KBM-7 (cell line): ENCODE results near the gene RSU1.

Experiments
- DNase-seq: peaks from one replicate; pipeline ENCODE4 v3.0.0-alpha.2; 2015
- in situ Hi-C: fragments of 300-500 bp; cut with MboI; formaldehyde crosslinking; loops from 2 replicates; pipeline ENCODE4 v1.14.3; 2020; ENCODE audit warnings: low sequenced_read_pairs, low pct_unique_long_range_greater_than_20kb, mixed read lengths

Gene RSU1

GRCh38 chr10:16712883-16713282, 104.3 kb downstream of the RSU1 start:
- DNase-seq, result no peak
- in situ Hi-C loops, result no loop called here

- in situ Hi-C loops, result no loop called here
- DNase-seq, result no peak
Observed at GRCh38 chr10:16700331-16700730, 116.9 kb downstream of the RSU1 start.

DNA sequence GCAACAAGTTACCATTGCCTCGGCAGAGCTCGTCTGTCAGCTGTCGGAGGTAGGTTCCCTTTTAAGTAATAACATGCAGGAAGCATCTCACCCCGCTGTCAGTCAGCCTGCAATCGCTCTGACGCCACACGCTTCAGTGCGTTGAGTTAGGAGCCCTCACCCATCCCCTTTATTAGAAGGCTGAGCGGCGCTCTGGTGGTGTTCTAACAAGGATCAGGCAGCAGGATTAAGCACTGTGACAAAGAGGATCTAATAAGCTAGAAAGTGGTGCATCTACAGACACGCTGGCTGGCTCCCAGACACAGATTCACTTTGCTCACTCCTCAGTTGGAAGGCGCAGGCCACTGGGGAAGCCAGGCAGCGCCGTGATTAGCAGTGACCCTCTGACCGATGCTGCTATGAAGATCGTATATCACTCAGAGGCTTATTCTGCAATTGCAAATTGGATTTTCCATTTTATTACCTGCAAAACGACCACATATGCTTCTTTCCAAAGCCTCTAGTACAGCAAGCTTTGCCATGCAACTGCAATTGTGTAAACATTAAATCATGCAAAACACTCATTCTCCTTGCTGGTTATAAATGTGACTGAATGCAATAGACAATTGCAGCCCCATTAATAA, 117.7 kb downstream of the RSU1 start:
- in situ Hi-C loops, result no loop called here
- no peak for DNase-seq

- DNase-seq, result no peak
- in situ Hi-C loops, result no loop called here
Observed at GRCh38 chr10:16698461-16698860, 118.8 kb downstream of the RSU1 start.

GRCh38 chr10:16690417-16690816, 126.8 kb downstream of the RSU1 start:
- DNase-seq, result no peak
- in situ Hi-C loops, result no loop called here

- in situ Hi-C loops, result no loop called here
- DNase-seq, result no peak
Observed at GRCh38 chr10:16689696-16690095, 127.5 kb downstream of the RSU1 start.

DNA sequence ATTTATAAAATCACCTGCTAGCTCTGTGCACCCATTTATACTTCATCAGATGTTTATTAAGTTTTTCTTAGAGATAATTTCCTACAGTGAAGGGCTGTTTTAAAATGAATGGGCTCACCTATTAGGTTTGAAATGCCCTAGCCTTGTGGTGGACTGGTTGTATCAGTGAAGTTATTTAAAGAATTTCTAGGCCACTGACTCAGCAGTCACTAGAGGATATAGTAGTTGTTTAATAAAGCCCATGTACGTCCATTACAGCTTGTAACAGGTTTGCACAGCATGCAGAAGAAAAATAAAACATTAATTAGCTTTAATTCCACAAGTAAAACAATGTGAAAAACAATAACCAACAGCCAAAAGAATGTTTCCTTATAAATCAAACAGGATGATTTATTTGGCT, 128.0 kb downstream of the RSU1 start:
- in situ Hi-C loops, result no loop called here
- DNase-seq, result no peak

- in situ Hi-C loops, result no loop called here
- DNase-seq, result no peak
Observed at GRCh38 chr10:16686054-16686902, 130.9 kb downstream of the RSU1 start.

DNA sequence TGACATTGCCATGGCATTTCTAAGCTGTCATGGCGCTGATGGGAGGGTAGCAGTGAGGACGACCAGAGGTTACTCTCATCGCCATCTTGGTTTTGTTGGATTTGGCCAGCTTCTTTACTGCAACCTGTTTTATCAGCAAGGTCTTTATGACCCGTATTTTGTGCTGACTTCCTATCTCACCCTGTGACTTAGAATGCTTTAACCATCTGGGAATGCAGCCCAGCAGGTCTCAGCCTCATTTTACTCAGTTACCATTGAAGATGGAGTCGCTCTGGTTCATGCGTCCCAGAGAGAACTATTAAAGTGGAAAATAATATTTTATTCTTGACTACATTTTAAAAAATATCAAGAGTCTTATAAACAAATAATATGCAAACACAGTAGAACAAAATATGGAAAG, 131.7 kb downstream of the RSU1 start:
- no peak for DNase-seq
- in situ Hi-C loops, result no loop called here

GRCh38 chr10:16681521-16681920, 135.7 kb downstream of the RSU1 start:
- no peak for DNase-seq
- in situ Hi-C loops, result no loop called here

DNA sequence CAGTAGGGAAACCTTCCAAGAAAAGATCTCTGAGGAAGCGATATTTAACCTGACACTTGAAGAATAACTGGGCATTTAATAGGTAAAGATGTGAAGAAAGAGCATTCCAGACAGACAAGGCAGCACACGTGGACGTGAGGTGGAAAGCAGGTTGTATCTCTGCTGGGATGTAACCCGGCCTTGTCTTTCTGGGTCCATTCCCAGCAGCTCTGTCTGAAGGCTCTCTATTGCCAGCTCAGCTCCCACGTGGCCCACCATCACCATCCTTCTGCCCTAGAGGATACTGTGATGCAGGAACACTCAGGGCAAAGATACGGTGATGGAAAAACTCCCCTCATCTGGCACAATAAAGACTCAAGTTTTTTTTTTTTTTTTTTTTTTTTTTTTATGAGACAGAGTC, 137.7 kb downstream of the RSU1 start:
- no peak for DNase-seq
- in situ Hi-C loops, result no loop called here

GRCh38 chr10:16675334-16675733, 141.9 kb downstream of the RSU1 start:
- DNase-seq, result no peak
- in situ Hi-C loops, result no loop called here

DNA sequence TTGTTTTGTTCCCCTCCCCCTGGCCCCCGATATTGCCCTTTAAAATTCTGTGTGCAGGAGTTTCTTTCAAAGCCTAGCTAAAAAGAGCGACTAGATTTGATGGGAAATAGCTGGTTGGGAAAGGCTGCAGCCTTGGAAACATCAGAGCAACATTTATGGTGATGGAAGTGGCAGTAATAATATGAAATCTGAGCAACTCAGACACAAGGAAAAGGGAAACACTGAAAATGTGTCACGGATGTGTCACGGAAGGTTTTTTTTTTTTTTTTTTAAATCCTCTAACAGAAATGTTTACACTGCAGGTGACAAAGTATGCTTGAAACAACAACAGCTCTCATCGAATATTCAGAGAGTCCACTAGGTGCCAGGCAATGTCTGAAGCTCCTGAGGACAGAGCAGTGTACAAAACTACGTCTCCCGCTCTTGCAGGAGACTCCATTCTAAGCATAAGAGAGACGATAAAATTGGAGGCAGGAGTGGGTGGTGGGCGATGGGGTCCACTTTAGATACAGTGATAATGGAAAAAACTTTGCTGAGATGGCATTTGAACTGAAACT, 143.0 kb downstream of the RSU1 start:
- DNase-seq, result no peak
- in situ Hi-C loops, result no loop called here

DNA sequence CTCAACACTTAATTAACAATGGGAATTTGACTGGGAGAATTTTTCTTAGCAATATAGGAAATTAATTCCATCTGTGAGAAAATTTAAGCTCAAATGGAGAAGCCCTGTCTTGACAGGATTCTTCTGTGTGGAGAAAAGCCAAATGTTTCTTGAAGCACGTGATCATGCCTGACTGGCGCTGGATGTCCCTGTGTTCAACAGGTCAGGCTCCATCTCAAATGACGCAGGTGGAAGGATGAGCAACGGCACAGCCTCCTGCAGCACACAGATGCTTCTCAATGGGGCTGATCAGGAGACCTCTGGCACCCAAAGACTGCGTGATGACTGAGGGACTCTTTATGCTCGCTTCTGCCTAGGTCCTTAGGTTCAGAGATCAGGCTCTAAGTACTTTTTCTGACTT, 143.8 kb downstream of the RSU1 start:
- in situ Hi-C loops, result no loop called here
- DNase-seq, result no peak

DNA sequence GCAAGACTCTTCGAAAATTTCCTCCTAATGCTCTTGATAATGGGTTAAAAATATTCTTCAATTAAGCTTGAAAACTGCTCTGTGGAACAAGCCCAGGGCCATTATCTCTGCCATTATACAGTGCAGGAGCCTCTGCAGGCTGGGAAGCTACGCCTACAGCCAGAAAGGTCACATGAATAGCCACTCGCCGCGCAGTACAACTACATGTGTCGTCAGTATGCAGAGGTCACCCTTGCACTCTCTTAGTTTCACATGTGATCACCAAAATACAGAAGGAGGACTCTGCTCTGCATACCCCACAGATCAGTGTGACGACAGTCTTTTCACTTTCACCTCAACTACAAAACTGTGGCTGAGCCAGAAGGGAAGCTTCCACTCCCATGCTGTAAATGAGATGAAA, 153.8 kb downstream of the RSU1 start:
- DNase-seq, result no peak
- in situ Hi-C loops, result no loop called here

GRCh38 chr10:16662923-16663322, 154.3 kb downstream of the RSU1 start:
- in situ Hi-C loops, result no loop called here
- no peak for DNase-seq

DNA sequence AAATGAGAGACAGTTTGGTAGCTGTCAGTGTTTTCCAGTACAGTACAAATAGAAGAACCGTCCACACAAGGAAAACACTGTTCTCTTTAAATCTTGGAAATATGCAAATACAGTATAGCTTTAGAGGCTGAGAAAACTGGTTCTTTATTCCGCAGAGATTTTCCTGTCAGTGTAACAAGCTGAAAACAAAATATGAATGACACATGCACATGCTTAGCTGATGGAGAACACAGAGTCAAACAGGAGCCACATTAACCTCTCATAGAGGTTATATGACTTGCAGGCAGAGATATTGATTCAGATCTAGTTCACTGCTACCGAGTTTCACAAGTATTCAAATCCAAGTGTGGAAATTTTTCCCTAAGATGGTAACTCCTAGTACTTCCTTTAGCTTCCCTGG, 160.3 kb downstream of the RSU1 start:
- in situ Hi-C loops, result no loop called here
- DNase-seq, result no peak

- DNase-seq, result no peak
- in situ Hi-C loops, result no loop called here
Observed at GRCh38 chr10:16653224-16653623, 164.0 kb downstream of the RSU1 start.

GRCh38 chr10:16652154-16652553, 165.1 kb downstream of the RSU1 start:
- in situ Hi-C loops, result no loop called here

GRCh38 chr10:16649757-16650156, 167.5 kb downstream of the RSU1 start:
- DNase-seq, result no peak
- in situ Hi-C loops, result no loop called here

More at GRCh38 chr10:16652154-16652553, 165.1 kb downstream of the RSU1 start:
- DNase-seq, result no peak

DNA sequence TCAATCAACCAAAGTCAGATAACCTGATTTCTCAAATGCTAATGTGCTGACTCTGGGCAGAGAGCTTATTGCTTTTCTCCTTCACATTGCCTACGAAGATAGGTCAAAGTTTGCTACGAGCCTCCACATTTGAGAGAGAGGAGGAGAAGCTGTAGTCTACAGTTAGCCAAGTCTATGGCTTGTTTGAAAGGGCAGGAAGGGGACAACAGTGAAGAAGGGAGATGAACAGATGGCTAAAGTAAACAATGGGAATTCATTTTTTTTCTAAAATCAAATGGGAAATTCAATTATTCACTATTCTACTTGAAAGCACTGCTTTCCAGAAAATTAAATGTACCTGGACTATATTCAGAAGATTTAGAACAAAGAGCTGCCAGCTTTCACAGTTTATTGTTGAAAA, 168.9 kb downstream of the RSU1 start:
- in situ Hi-C loops, result no loop called here
- no peak for DNase-seq
